ENCODE data around the gene CPED1.
"Not testable (repeated sequence)": the region's sequence is repeated elsewhere in the genome, so short reads cannot be mapped to it uniquely, and the experiment has no call there.

CPED1 gene

DNA sequence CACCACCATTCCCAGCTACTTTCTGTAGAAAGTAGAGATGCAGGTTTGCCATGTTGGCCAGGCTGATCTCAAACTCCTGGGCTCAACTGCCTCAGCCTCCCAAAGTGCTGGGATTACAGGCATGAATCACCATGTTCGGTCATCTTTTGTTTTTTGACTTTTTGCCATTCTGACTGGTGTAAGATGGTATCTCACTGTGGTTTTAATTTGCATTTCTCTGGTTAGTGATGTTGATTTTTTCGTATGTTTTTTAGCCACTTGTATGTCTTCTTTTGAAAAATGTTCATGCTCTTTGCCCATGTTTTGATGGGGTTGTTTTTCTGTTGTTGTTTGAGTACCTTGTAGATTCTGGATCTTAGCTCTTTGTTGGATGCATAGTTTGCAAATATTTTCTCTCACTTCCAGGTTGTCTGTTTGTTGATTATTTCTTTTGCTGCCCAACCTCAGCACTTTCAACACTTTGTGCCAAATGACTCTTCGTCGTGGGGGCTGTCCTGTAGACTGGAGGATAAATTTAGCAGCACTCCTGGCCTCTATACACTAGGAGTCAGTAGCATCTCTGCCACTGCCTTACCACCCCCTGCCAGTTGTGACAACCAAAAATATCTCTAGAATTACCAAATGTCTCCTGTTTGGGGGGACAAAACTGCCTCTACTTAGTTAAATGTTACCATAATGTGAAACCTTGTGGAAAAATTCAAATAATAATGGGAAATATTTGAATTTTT, 6.5 kb upstream of the CPED1 start:
- no peak for DNase-seq (ENCODE audit: low spot score)

GRCh38 chr7:120983592-120983991, 4.9 kb upstream of the CPED1 start:
- not testable (repeated sequence) for DNase-seq (ENCODE audit: low spot score)

- DNase-seq (ENCODE audit: low spot score), result no peak
These were observed 4.1 kb upstream of the CPED1 start for GRCh38 chr7:120984406-120984805.

GRCh38 chr7:120985130-120985758, 3.3 kb upstream of the CPED1 start:
- DNase-seq (ENCODE audit: low spot score), result peak; percentile 20

DNA sequence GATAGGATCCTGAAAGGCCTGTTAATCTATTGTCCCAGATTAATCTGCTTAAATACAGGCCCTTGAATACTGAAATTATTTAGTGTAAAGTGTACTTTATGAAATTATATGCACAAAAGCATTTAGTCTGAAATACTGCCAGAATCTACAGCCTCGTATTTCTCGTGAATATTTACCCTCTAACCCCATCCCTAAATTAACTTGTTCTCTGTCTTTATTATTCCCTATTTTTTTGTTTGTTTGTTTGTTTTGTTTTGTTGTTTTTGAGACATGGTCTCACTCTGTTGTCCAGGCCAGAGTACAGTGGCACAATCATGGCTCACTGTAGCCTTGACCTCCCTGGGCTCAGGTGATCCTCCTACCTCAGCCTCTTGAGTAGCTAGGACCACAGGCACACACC, 2.7 kb upstream of the CPED1 start:
- no peak for DNase-seq (ENCODE audit: low spot score)

- DNase-seq (ENCODE audit: low spot score), result no peak
These were observed 1.9 kb upstream of the CPED1 start for GRCh38 chr7:120986650-120987049.

GRCh38 chr7:120987280-120987679, 1.2 kb upstream of the CPED1 start:
- no peak for DNase-seq (ENCODE audit: low spot score)

GRCh38 chr7:120987683-120988590, 574 bp upstream of the CPED1 start:
- DNase-seq (ENCODE audit: low spot score), result peak; percentile 87

DNA sequence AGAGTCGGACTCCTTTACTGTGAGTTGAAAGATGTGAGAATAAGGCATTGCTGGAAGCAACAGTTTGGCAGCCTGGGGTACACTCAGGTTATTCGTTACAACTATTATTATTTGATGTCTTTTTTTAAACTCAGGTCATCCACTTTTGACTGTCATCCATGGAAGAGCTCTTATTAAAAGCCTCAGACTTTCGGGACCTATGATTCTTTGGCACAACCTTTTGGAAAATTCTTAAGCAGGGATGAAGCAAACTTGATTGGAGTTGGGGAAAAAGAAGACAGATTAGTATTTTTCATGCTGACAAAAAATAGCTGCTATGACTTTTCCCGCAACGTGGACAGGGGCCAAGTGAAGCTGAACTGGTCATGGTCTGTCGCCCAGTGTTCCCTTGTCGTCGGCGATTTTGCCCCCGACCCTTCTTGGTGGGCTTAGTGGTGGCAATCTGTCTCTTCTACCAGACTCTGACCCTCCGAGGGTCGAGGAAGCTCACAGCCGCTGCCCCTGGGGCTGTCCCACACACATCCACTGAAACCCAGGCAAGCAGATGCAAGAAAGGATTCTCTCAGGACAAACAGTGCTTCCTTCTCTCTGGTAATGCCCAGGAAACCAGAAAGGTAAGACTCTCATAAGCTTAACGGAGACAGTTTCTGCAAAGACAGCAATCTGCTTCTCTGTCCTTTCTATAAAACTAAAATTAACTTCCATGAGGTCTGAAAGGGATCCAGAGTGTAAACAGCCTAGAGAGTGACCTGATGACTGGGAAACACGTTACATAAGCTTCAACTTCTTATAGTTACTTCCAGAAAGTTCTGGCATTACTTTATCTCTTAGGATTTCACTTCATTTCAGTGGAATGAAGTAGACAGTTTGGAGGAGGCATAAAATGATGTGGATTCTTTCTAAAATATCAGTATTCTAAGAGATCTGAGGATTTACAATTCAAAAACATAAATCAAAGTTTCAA, 1.0 kb downstream of the CPED1 start:
- no peak for DNase-seq (ENCODE audit: low spot score)

- no peak for DNase-seq (ENCODE audit: low spot score)
These were observed 2.1 kb downstream of the CPED1 start for GRCh38 chr7:120990468-120991118.

GRCh38 chr7:120991161-120991560, 2.6 kb downstream of the CPED1 start:
- no peak for DNase-seq (ENCODE audit: low spot score)

GRCh38 chr7:120991581-120991980, 3.1 kb downstream of the CPED1 start:
- no peak for DNase-seq (ENCODE audit: low spot score)

GRCh38 chr7:120992272-120992964, 3.9 kb downstream of the CPED1 start:
- no peak for DNase-seq (ENCODE audit: low spot score)

GRCh38 chr7:120992965-120993494, 4.5 kb downstream of the CPED1 start:
- no peak for DNase-seq (ENCODE audit: low spot score)

GRCh38 chr7:120993553-120994191, 5.2 kb downstream of the CPED1 start:
- no peak for DNase-seq (ENCODE audit: low spot score)

DNA sequence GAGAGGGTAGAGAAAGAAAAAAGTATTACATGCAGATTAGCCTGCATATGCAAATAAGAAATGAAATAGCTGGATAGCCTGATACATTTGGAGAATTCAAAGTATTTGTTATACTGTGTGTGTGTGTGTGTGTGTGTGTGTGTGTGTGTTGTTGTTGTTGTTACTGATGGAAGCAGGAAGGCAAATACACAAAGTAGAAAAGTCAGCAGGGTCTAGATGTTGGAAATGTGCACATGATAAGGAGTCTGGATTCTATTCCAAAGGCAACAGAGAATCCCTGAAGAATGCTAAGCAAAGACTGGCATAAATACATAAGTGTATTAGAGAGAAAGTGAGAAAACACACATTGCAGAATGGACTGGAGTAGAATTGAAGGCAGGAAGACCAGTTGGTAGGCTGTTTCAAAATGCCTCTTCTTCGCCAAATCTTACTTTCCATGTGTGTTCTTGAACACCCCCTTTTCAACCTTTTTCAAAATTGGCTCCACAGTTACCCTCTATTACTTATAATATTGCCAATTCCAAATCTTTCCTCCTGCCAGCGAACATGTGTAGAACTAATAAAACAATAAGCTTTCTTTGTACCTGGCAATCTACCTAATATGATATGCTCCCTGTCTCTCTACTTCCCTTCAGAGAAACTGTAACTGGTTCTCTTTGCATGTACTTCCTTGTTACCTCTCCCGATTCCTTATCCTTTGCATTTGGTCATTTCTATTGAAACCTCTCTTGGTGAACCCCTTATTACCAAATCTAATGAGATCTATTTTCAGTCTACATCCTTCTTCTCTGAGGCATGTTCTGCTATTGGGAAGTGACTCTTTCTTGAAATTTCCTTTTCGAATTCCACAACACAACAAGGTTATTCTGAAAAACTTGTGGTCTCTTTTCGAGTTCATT, 6.2 kb downstream of the CPED1 start:
- no peak for DNase-seq (ENCODE audit: low spot score)

DNA sequence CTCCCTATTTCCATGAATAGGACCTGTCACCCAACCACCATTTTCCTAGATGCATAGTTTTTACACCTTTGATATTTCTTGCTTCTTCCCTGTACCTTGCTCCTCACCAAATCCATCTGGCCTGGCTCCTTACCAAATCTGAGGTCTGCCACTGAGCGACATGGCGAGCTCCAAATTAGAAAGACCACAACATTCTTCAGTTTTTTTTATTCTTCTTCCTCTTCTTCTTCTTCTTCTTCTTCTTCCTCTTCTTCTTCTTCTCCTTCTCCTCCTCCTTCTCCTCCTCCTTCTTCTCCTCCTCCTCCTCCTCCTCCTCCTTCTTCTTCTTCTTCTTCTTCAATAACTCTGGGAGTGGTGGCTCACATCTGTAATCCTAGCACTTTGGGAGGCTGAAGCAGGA, 7.1 kb downstream of the CPED1 start:
- no peak for DNase-seq (ENCODE audit: low spot score)

DNA sequence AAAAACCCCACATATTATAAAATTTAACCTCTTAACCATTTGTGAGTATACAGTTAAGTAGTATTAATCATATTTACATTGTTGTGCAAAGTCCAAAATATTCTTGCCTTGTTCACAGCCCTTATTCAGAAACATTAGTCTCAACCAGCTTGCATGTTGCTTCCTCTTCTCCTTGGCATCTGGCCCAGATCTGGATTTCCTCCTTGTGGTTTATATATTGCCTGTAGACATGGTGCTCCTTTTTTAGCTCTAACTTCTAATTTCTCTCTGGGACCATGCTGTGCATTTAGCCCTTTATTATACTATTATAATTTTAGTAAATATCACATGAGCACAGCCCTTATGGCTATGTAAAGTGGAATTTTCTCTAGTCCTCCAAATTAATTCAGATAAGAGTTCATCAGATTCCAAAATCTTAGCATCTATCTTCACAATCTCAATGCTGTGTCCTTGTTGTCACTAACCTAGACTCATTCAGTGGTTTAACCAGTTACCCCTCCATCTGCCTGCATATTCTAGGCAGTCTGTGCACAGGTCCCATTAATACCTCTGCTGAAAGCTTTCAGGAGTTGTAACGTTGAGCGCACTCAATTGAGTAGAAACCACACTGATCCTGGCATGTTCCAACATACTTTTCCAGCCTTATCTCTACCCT, 7.9 kb downstream of the CPED1 start:
- no peak for DNase-seq (ENCODE audit: low spot score)

All from iPS-NIHi11 (cell line).